NCI-H446 treated with DMSO at 0.1 percent for 48 hours (cell line): ENCODE measurements around the gene ERF.

ENCODE experiments used
- DNase-seq: peaks from one replicate; lab custom pipeline; 2025; lab: John Stamatoyannopoulos, UW

ERF gene

DNA sequence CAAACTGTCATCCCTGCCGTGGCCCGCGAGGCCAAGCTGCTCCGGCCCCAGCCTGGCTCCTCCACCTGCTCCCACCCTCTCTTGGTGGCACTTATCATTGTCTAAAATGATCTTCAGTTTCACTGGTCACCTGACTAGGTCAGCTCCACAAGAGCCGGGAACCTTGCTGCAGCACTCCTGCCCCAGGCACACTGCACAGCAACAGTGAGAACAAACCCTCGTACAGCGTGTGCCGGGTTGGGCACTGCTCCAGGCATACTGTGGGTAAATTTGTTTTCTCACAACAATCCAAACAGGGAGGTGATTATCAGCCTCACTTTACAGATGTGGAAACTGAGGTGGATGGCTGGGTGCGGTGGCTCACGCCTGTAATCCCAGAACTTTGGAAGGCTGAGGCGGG, 46.3 kb downstream of the ERF start:
- DNase-seq, result no peak

GRCh38 chr19:42207767-42208271, 47.1 kb downstream of the ERF start:
- no peak for DNase-seq

DNA sequence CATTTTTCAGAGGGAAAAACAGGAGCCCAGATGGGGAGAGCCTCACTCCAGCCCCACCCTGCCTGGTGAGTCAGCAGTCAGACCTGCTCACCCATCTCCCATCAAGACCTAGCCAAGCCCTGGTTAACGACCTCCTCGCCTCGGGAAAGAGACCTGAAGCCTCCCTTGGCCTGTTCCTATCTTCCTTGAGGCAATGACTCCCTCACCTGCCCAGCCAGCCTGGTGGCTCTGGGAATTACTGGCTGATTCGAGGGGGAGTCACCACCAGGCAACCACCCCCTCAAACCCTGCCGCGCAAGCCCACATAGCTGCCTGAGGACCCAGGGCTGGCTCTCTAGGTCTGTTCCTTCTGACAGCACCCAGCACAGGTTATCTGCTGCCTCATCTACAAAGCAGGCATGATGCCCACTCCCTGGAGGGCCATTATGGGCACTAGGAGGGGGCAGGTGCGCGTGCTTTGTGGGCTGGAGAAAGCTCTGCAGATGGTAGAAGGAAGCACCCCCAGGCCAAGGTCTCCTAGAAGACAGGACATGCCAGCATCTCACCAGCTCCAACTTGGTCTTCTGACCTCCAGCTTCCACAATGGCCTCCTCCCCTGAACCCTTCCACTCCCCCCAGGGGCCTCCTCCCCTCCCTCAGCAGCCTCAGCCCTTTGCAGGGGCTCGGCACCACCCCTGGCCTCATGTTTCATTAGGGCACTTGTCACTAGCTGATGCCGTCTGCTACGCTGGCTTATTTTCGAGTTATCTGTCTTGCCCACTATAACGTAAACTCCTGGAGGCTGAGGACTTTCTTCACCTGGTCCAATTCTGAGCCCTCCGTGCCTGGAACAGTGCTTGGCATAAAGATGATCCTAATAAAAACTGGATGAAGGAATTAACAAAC, 47.8 kb downstream of the ERF start:
- no peak for DNase-seq

DNA sequence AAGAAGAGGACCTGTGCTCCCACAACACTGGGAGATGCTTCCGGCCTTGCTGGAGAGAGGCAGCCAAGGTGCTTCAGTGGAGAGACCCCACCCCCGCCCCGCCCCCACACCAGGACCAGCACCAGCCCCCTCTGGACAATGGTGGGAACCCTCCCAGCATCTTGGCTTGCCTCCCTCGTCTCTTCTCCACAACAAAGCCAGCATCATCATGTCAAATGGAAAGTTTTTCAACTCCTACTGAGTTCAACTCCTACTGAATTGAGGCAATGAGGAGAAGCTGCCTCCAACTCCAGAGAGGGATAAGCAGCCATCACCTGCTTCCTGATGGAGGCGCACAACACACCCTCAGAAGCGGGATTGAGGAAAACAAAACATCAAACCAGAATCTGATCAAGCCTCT, 50.3 kb downstream of the ERF start:
- no peak for DNase-seq

GRCh38 chr19:42203700-42204099, 51.2 kb downstream of the ERF start:
- no peak for DNase-seq

DNA sequence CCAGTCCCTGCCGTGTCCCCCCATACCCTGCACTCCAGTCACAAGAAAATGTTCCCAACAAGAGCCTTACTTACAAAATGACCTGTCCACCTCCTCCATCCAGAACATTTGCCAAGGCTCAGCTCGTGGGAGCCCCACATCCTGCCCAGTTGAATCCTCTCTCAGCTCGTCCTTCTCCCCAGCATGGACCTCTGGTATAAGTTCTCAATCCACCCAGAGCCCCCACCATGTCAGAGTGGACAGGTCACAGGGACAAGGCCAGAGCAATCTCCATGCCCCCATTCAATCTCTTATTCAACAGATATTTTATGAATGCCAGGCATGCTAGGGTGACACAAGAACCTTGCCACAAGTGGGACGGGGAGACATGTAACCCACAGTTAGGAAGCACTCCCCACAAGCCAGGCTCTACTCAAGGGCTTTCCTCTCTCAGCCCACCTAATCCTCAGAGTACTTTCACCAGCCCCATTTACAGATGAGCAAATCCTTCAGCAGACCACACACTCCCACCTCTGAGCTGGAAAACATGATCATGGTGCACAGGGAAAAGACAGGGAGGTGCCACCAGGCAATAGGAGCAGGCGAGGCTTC, 52.5 kb downstream of the ERF start:
- no peak for DNase-seq

DNA sequence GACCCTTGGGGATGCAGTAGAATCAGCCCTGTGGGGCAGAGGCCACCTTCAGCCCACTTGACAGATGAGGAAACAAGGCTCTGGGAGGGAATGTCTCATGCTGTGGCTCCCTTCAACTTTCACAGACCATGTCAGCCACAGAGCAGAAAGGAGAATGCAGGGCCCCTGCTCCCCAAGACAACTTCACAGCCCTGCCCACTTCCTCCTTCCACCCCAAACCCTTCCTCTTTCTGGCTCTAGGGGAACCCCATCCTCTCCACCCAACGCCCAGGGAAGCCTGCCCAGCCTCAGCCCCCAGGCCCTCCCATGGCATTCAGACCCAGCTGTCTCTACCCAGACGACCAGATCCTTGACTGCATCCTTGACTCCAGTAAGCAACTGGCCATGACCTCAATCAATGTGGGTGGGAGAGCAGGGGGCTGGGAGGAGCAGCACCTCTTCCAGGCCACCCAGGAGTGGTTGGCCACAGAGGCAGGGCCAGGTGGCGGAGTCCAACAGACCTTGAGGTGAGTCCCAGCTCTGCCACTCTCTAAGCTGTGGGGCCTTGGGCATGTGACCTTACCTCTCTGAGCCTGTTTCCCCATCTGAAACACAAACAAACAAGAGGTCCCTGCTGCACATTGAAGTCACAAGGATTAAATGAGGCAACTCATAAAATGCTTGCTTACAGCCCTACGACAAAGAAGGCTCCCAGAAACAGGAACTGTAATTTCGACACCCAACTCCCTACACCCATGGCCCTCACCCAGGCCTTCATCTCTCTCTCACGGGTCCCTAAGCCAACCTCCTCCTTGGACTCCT, 53.2 kb downstream of the ERF start:
- DNase-seq, result no peak

GRCh38 chr19:42200116-42200715, 54.7 kb downstream of the ERF start:
- DNase-seq, result no peak

GRCh38 chr19:42199440-42200115, 55.4 kb downstream of the ERF start:
- DNase-seq, result no peak

DNA sequence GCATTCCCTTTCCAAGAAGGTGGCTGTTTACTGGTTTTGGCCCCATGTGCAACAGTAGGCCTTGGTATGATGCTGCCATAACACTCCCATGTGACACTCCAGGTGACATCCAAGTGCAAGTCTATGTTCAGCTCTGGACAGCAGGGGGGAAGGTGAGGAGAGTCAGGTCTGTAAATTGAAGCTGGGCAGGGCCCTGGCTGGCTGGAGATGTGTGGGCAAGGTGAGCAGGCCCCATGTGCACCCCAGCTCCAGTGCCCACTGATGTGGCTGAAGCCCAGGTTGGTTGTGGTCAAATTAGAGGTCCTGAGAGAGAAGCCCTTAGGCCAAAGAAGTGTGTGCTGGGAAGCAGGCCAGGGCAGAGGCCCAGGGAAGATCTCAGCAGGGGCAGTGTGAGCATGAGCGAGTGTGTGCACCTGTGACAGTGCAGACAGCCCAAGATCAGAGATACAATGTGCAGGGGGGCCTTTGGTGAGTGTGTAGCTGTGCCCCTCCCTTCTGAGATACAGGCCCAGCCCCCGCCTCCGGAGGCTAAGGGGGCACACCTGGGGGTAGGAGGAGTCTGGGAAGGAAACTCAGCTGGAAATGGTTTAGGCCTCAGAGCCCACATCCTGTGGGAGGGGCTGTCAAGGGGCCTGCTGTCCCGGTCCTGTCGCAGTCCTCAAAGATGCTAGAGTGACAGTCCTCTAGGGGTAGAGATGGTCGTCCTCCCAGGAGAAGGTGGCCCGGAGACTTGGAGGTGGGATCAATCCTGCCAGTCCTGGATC, 56.1 kb downstream of the ERF start:
- no peak for DNase-seq
